HepG2 (cell line): ENCODE data around the gene IFT80. TPM values are rescaled to one million over a fixed set of nuclear protein-coding genes. Genes with fewer than 3 reads are reported as not detected.

Source experiments
- ATAC-seq: fragments of 200-7000 bp; cut with Tn5 transposase; 3 replicates; pipeline ENCODE4 v1.9.1; 2020; ENCODE audit warnings: mild to moderate bottlenecking, moderate library complexity
- BruUV-seq: library from RNA; stranded (reverse); fragments of 400-500 nt; replicated peaks from 2 replicates; lab custom pipeline; 2021; lab: Mats Ljungman, UMichigan
- CTCF ChIA-PET: fragments of 300-600 bp; formaldehyde crosslinking; extraction: SDS; loops from one replicate; lab custom pipeline; 2021; ENCODE audit warnings: low total read pairs, inconsistent platforms, low intra/inter-chr PET ratio; lab: Yijun Ruan, JAX
- POLR2A ChIA-PET: fragments of 350-600 bp; sonication (Branson Sonifier 250); formaldehyde crosslinking; loops from one replicate; lab custom pipeline; 2020; ENCODE audit warnings: antibody characterized with exemption, inconsistent platforms; lab: Yijun Ruan, JAX
- DNase-seq: peaks from one replicate; pipeline ENCODE4 v3.0.0-alpha.2; 2015; ENCODE audit warnings: low spot score
- FAIRE-seq: peaks from 3 replicates; lab custom pipeline; 2011; peaks lifted over from hg19 to GRCh38; lab: Jason Lieb, UNC
- H2AFZ ChIP-seq: one replicate; pipeline ENCODE4 v1.6.1; 2011; ENCODE audit warnings: low read length, inconsistent platforms
- H3K27ac ChIP-seq: fragments of 300-600 bp; 3 replicates; pipeline ENCODE4 v1.8.0; 2011; ENCODE audit warnings: mixed run types, mild to moderate bottlenecking, mixed read lengths, low read length, inconsistent platforms; ENCODE audit not compliant: insufficient read depth; ENCODE audit errors: extremely low read length
- H3K27me3 ChIP-seq, 2 experiments: fragments of 200-600 bp in 1 of 2; 2 replicates in 1 of 2; 3 replicates in 1 of 2; pipeline versions ENCODE4 v1.6.0 to v1.8.0; 2011; ENCODE audit warnings: low read length in 2 of 2, mild to moderate bottlenecking in 2 of 2, moderate library complexity in 2 of 2, inconsistent platforms in 1 of 2; ENCODE audit not compliant: insufficient read depth in 2 of 2, control insufficient read depth in 1 of 2
- H3K36me3 ChIP-seq, 2 experiments: fragments of 200-600 bp in 1 of 2; replicated peaks in 1 of 2; 2 replicates in 1 of 2; 3 replicates in 1 of 2; pipeline versions ENCODE4 v1.5.1 to v1.8.0; 2011; ENCODE audit warnings: low read length in 2 of 2, inconsistent platforms in 1 of 2; ENCODE audit not compliant: insufficient read depth in 2 of 2, control insufficient read depth in 1 of 2
- H3K4me1 ChIP-seq: 2 replicates; pipeline ENCODE4 v1.5.1; 2012; ENCODE audit warnings: low read length, inconsistent platforms; ENCODE audit not compliant: insufficient read depth
- H3K4me2 ChIP-seq: 2 replicates; pipeline ENCODE4 v1.6.0; 2011; ENCODE audit warnings: low read depth, low read length, inconsistent platforms
- H3K4me3 ChIP-seq, 3 experiments: fragments of 200-600 bp in 1 of 3; sonication (generic), shearing (Covaris generic) in 1 of 3; replicated peaks in 1 of 3; 2 replicates each; pipeline ENCODE4 v1.5.1; 2011 to 2016; ENCODE audit warnings: low read length in 3 of 3, inconsistent platforms in 2 of 3, low read depth in 2 of 3, mild to moderate bottlenecking in 2 of 3, control low read depth in 1 of 3, mixed read lengths in 1 of 3; ENCODE audit not compliant: insufficient read depth in 1 of 3
- H3K79me2 ChIP-seq: one replicate; pipeline ENCODE4 v1.6.1; 2011; ENCODE audit warnings: low read length, inconsistent platforms; ENCODE audit not compliant: insufficient read depth
- H3K9ac ChIP-seq: 2 replicates; pipeline ENCODE4 v1.6.0; 2011; ENCODE audit warnings: mild to moderate bottlenecking, low read depth, low read length, inconsistent platforms; ENCODE audit not compliant: insufficient read depth
- H3K9me3 ChIP-seq: 2 replicates; pipeline ENCODE4 v1.5.1; 2012; ENCODE audit warnings: mild to moderate bottlenecking, low read length
- H4K20me1 ChIP-seq: 2 replicates; pipeline ENCODE4 v1.6.0; 2011; ENCODE audit warnings: inconsistent platforms, mild to moderate bottlenecking, low read length, moderate library complexity; ENCODE audit not compliant: insufficient read depth
- CCDC6 ChIP-seq: sonication (generic); formaldehyde crosslinking; IDR thresholded peaks from 2 replicates; pipeline ENCODE4 v1.8.1; 2022; ENCODE audit warnings: mild to moderate bottlenecking, missing genetic modification reagents, moderate library complexity
- E2F2 ChIP-seq: sonication (generic); formaldehyde crosslinking; IDR thresholded peaks from 2 replicates; pipeline ENCODE4 v1.4.0; 2020; ENCODE audit warnings: missing genetic modification reagents, borderline replicate concordance
- ELF4 ChIP-seq: sonication (generic); formaldehyde crosslinking; IDR thresholded peaks from 2 replicates; pipeline ENCODE4 v1.5.0; 2020; ENCODE audit warnings: missing genetic modification reagents, mild to moderate bottlenecking, moderate library complexity, borderline replicate concordance
- FOXM1 ChIP-seq: sonication (generic); formaldehyde crosslinking; IDR thresholded peaks from 2 replicates; pipeline ENCODE4 v1.5.0; 2020; ENCODE audit warnings: missing genetic modification reagents
- GMEB1 ChIP-seq: sonication (generic); formaldehyde crosslinking; IDR thresholded peaks from 2 replicates; pipeline ENCODE4 v1.5.1; 2020; ENCODE audit warnings: missing genetic modification reagents, mild to moderate bottlenecking, borderline replicate concordance
- GTF2F1 ChIP-seq: fragments of 150-350 bp; IDR thresholded peaks from 2 replicates; pipeline ENCODE4 v1.6.1; 2014; ENCODE audit warnings: low read length
- MEF2D ChIP-seq: sonication (generic); formaldehyde crosslinking; IDR thresholded peaks from 2 replicates; pipeline ENCODE4 v1.5.1; 2020; ENCODE audit warnings: mild to moderate bottlenecking, missing genetic modification reagents
- MIXL1 ChIP-seq: IDR thresholded peaks from 2 replicates; pipeline ENCODE4 v1.6.1; 2016
- POGZ ChIP-seq: sonication (generic); formaldehyde crosslinking; IDR thresholded peaks from 2 replicates; pipeline ENCODE4 v1.4.0; 2020; ENCODE audit warnings: mild to moderate bottlenecking, missing genetic modification reagents
- POLR2G ChIP-seq: fragments of 200-400 bp; formaldehyde crosslinking; IDR thresholded peaks from 2 replicates; pipeline ENCODE4 v1.6.1; 2018; ENCODE audit warnings: mild to moderate bottlenecking, low read depth, low read length, moderate library complexity
- ZBTB20 ChIP-seq: sonication (generic); formaldehyde crosslinking; IDR thresholded peaks from 2 replicates; pipeline ENCODE4 v1.8.1; 2023; ENCODE audit warnings: missing genetic modification reagents, low read depth, mild to moderate bottlenecking, borderline replicate concordance
- ZFP62 ChIP-seq: sonication (generic); formaldehyde crosslinking; IDR thresholded peaks from 2 replicates; pipeline ENCODE4 v1.4.0; 2020; ENCODE audit warnings: missing genetic modification reagents
- ZNF451 ChIP-seq: sonication (generic); formaldehyde crosslinking; IDR thresholded peaks from 2 replicates; pipeline ENCODE4 v1.5.0; 2020; ENCODE audit warnings: mild to moderate bottlenecking, missing genetic modification reagents
- ZNF605 ChIP-seq: sonication (generic); formaldehyde crosslinking; IDR thresholded peaks from 2 replicates; pipeline ENCODE4 v1.8.0; 2022; ENCODE audit warnings: mild to moderate bottlenecking, missing genetic modification reagents
- ZNF839 ChIP-seq: sonication (generic); formaldehyde crosslinking; IDR thresholded peaks from 2 replicates; pipeline ENCODE4 v1.4.0; 2020; ENCODE audit warnings: missing genetic modification reagents, mild to moderate bottlenecking, borderline replicate concordance
- WGBS: methylation state at CpG from one replicate; pipeline ENCODE4 v1.1.6; 2017; ENCODE audit warnings: low lambda C conversion rate; 5-methylcytosine and 5-hydroxymethylcytosine counted together
- in situ Hi-C: cut with HindIII; loops from 2 replicates; pipeline ENCODE4 v1.10.0; 2017; ENCODE audit warnings: low pct_unique_long_range_greater_than_20kb; ENCODE audit not compliant: extremely low pct_ligation_motif_present
- intact Hi-C: fragments of 100-400 bp; cut with micrococcal nuclease; formaldehyde crosslinking; loops from one replicate; pipeline ENCODE4 v1.10.0; 2022; ENCODE audit not compliant: unreplicated experiment
- polyA plus RNA-seq, 8 experiments: library from polyadenylated mRNA; depleted of rRNA in 3 of 8; stranded (reverse) in 7 of 8; unstranded in 1 of 8; fragments of >200 nt; fragmentation: Illumina TruSeq in 4 of 8; extraction: Trizol in 4 of 8; gene quantifications; 2 replicates each; pipeline versions ENCODE4 v1.2.1 to v1.2.3, GENCODE V29; 2011 to 2016; ENCODE audit warnings: low read depth in 4 of 8, missing spikeins in 1 of 8, mixed read lengths in 1 of 8; ENCODE audit not compliant: insufficient read depth in 1 of 8
- total RNA-seq, 5 experiments: library from RNA; depleted of rRNA; stranded (reverse); fragments of >200 nt; fragmentation: Illumina TruSeq; extraction: Trizol; gene quantifications; 2 replicates each; pipeline ENCODE4 v1.2.3, GENCODE V29; 2016; ENCODE audit warnings: low read depth in 1 of 5

Gene IFT80
- total and polyA plus RNA-seq, 2 of the 13 experiments (the other 11 are each of a cell fraction or from before 2014, with no cell fraction given), result 11.4 to 15.7 TPM

- H3K9me3 ChIP-seq, result no peaks in the 10 kb centered on the region
- POLR2A ChIA-PET, result no interaction called here
- TF ChIP-seq ELF4 (CRISPR knock-in tag) (no peak), E2F2 (CRISPR knock-in tag) (no peak), ZBTB20 (CRISPR knock-in tag) (no peak), GTF2F1 (no peak), ZNF839 (no peak), CCDC6 (CRISPR knock-in tag) (no peak), FOXM1 (CRISPR knock-in tag) (no peak)
- peaks cover 16% of the 10 kb centered on the region for H3K4me1 ChIP-seq
- no peak overlapping the region for H2AFZ ChIP-seq
- DNase-seq (no peak), FAIRE-seq (no peak), ATAC-seq (no peak)
- intact Hi-C loops (no loop called here), in situ Hi-C loops (no loop called here)
- no peaks in the 10 kb centered on the region; a peak in 1 of 5 replicates for H3K27me3 ChIP-seq
- no peak overlapping the region for H3K4me2 ChIP-seq
- H4K20me1 ChIP-seq, result no peaks in the 10 kb centered on the region
- no peak overlapping the region for H3K27ac ChIP-seq
- peaks cover 27% of the 10 kb centered on the region for H3K79me2 ChIP-seq
- no peaks in the 10 kb centered on the region for H3K36me3 ChIP-seq
- H3K9ac ChIP-seq, result no peak overlapping the region
- H3K4me3 ChIP-seq, result no peak overlapping the region
- CTCF ChIA-PET, result no interaction called here
- no TSS peak for BruUV-seq
These were observed 3.7 kb downstream of the IFT80 start for GRCh38 chr3:160395297-160395696.

- in situ Hi-C loops, result no loop called here
- H3K27ac ChIP-seq, result no peak overlapping the region
- peaks cover 18% of the 10 kb centered on the region for H3K79me2 ChIP-seq
- no peaks in the 10 kb centered on the region for H3K9me3 ChIP-seq
- H3K4me1 ChIP-seq, result peaks cover 16% of the 10 kb centered on the region
- no peak overlapping the region for H2AFZ ChIP-seq
- H3K27me3 ChIP-seq, result no peaks in the 10 kb centered on the region
- intact Hi-C loops, result no loop called here
- no peak for FAIRE-seq
- H3K4me2 ChIP-seq, result no peak overlapping the region
- no peak for ATAC-seq
- no peak for DNase-seq
- H3K36me3 ChIP-seq, result no peaks in the 10 kb centered on the region
- ChIA-PET CTCF (no interaction called here), POLR2A (no interaction called here)
- 93% methylated on average over 3 of the region's 3 CpGs for WGBS
- H3K4me3 ChIP-seq, result no peak overlapping the region
- H4K20me1 ChIP-seq, result no peaks in the 10 kb centered on the region
- H3K9ac ChIP-seq, result no peak overlapping the region
- BruUV-seq, result no TSS peak
- TF ChIP-seq MEF2D (no peak), MIXL1 (no peak), ZNF605 (no peak), ZNF451 (no peak), POGZ (CRISPR knock-in tag) (no peak), POLR2G (no peak), GMEB1 (CRISPR knock-in tag) (no peak), ZFP62 (CRISPR knock-in tag) (no peak)
These were observed 5.0 kb downstream of the IFT80 start for GRCh38 chr3:160394009-160394392.
